Spleen (tissue), 11 donors: ENCODE results near the gene ACSL1. TPM values are rescaled to one million over a fixed set of nuclear protein-coding genes. Genes with fewer than 3 reads are reported as not detected.

ENCODE experiments used
- DNase-seq: peaks from one replicate; pipeline ENCODE4 v3.0.0-alpha.2; 2020
- H3K27ac ChIP-seq, 8 donors: fragments of 200-600 bp; sonication (generic) in 7 of 8; 1 replicate in 4 of 8; 2 replicates in 4 of 8; pipeline versions ENCODE4 v1.5.0 to v1.8.0; 2016 to 2021; ENCODE audit warnings: inconsistent platforms in 4 of 8, mild to moderate bottlenecking in 4 of 8, moderate library complexity in 1 of 8
- H3K27me3 ChIP-seq, 7 donors: fragments of 200-600 bp; sonication (generic) in 6 of 7; replicated peaks in 1 of 7; 1 replicate in 4 of 7; 2 replicates in 3 of 7; pipeline versions ENCODE4 v1.5.0 to v1.8.0; 2016 to 2021; ENCODE audit warnings: inconsistent platforms in 3 of 7, mild to moderate bottlenecking in 1 of 7
- H3K36me3 ChIP-seq, 6 donors: fragments of 200-600 bp; sonication (generic) in 5 of 6; 1 replicate in 4 of 6; 2 replicates in 2 of 6; pipeline versions ENCODE4 v1.5.0 to v1.8.0; 2016 to 2021; ENCODE audit warnings: inconsistent platforms in 2 of 6
- H3K4me1 ChIP-seq, 6 donors: fragments of 200-600 bp; sonication (generic) in 5 of 6; 1 replicate in 3 of 6; 2 replicates in 3 of 6; pipeline versions ENCODE4 v1.5.0 to v1.8.0; 2016 to 2021; ENCODE audit warnings: inconsistent platforms in 3 of 6
- H3K4me3 ChIP-seq, 8 donors: fragments of 200-600 bp; sonication (generic) in 7 of 8; 1 replicate in 4 of 8; 2 replicates in 4 of 8; pipeline versions ENCODE4 v1.5.0 to v1.8.0; 2016 to 2021; ENCODE audit warnings: inconsistent platforms in 4 of 8, mild to moderate bottlenecking in 4 of 8, moderate library complexity in 2 of 8
- H3K9me3 ChIP-seq, 8 donors: fragments of 200-600 bp; sonication (generic) in 7 of 8; 1 replicate in 4 of 8; 2 replicates in 4 of 8; pipeline versions ENCODE4 v1.5.0 to v1.8.0; 2016 to 2021; ENCODE audit warnings: inconsistent platforms in 4 of 8
- POLR2A ChIP-seq, 3 donors: fragments of 450-650 bp; IDR thresholded peaks; one replicate each; pipeline ENCODE4 v1.5.1; 2017; ENCODE audit warnings: antibody characterized with exemption in 3 of 3, mild to moderate bottlenecking in 1 of 3
- POLR2AphosphoS5 ChIP-seq, 3 donors: sonication (generic); formaldehyde crosslinking; IDR thresholded peaks; one replicate each; pipeline ENCODE4 v1.5.1; 2017; ENCODE audit warnings: antibody characterized with exemption in 3 of 3
- WGBS, 5 donors: extraction: QIAGEN DNeasy Blood & Tissue Kit in 3 of 5; methylation state at CpG; one replicate each; pipeline versions ENCODE4 v1.1.5 to v1.1.7; 2013 to 2018; 5-methylcytosine and 5-hydroxymethylcytosine counted together
- intact Hi-C: fragments of 100-400 bp; cut with DNase I; formaldehyde crosslinking; loops from one replicate; pipeline ENCODE4 v1.15.0; 2023; ENCODE audit warnings: low total_unique reads
- polyA plus RNA-seq, 3 donors: library from polyadenylated mRNA; stranded (reverse); fragments of 200-250 nt; gene quantifications; one replicate each; pipeline ENCODE4 v1.2.1, GENCODE V29; 2013
- total RNA-seq, 7 donors: library from RNA; depleted of rRNA in 3 of 7; stranded (reverse); fragments of >200 nt in 3 of 7; fragmentation: NEBNext Ultra II Directional in 4 of 7; extraction: Animal tissue kit (Norgen Biotek cat#: 25700) in 4 of 7; gene quantifications; one replicate each; pipeline versions ENCODE4 v1.1.0 to v1.2.1, GENCODE V29; 2016 to 2021
- TF ChIP-seq, protein P1 (sequence below), 11 experiments: fragments of 200-600 bp in 7 of 11; fragments of 450-650 bp in 4 of 11; sonication (generic) in 4 of 11; IDR thresholded peaks in 8 of 11; conservative IDR thresholded peaks in 3 of 11; 1 replicate in 7 of 11; 2 replicates in 4 of 11; pipeline versions ENCODE4 v1.4.0 to v1.8.0; 2016 to 2021; ENCODE audit warnings: antibody characterized with exemption in 11 of 11, inconsistent platforms in 4 of 11, mild to moderate bottlenecking in 1 of 11
- donor health status: healthy with polysubstance abuse.
- donor health status: DM: no; HTN: no; CAD: no; lungs with moderate emphysema.
- donor health status: DM: no; HTN: no; CAD: no.
- donor health status: Bipolar disorder and iron deficiency.
- donor health status: healthy.
- donor health status: DM: no; HTN: no; CAD: no.
- donor health status: DM: yes; HTN: yes; CAD: no.

Gene ACSL1
- total and polyA plus RNA-seq, 10 donors = 17.6 to 333 (median 118) TPM

DNA sequence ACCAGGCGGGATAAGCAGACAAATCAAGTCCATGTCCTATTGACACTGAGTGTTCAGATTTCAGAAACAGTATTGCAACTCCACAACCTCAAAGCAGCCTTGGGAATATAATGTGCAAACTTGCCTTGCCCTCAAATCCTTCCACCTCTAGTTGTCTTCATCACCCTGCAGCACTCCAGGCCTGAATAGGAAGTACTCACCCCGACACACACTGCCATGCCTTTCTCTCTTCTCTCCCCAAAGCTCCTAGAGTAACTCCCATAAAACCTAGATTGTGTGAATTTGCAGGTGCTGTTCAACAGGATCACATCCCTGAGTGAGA lies 19.6 kb downstream of the ACSL1 start:
- peaks cover 0 to 23% (median 10%) of the 10 kb centered on the region in 6 donors for H3K36me3 ChIP-seq
- no peak overlapping the region for H3K4me3 ChIP-seq
- intact Hi-C loops = no loop called here
- 80 to 96% (median 88%) methylated on average over 2 of the region's 2 CpGs for WGBS, 5 donors
- H3K4me1 ChIP-seq = peaks cover 8 to 71% (median 36%) of the 10 kb centered on the region in 6 donors
- peak overlapping the region in 3 of 8 donors; percentile 29 to 45 (median 41) for H3K27ac ChIP-seq
- TF ChIP-seq, protein P1, sequence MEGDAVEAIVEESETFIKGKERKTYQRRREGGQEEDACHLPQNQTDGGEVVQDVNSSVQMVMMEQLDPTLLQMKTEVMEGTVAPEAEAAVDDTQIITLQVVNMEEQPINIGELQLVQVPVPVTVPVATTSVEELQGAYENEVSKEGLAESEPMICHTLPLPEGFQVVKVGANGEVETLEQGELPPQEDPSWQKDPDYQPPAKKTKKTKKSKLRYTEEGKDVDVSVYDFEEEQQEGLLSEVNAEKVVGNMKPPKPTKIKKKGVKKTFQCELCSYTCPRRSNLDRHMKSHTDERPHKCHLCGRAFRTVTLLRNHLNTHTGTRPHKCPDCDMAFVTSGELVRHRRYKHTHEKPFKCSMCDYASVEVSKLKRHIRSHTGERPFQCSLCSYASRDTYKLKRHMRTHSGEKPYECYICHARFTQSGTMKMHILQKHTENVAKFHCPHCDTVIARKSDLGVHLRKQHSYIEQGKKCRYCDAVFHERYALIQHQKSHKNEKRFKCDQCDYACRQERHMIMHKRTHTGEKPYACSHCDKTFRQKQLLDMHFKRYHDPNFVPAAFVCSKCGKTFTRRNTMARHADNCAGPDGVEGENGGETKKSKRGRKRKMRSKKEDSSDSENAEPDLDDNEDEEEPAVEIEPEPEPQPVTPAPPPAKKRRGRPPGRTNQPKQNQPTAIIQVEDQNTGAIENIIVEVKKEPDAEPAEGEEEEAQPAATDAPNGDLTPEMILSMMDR (IDR thresholded peaks at IDR 0.05 in 8 of 11, conservative IDR thresholded peaks at IDR 0.05 in 3 of 11) = no peak
- TF ChIP-seq POLR2A (IDR thresholded peaks at IDR 0.05) (no peak), POLR2AphosphoS5 (IDR thresholded peaks at IDR 0.05) (no peak)
- no peak for DNase-seq
- no peaks in the 10 kb centered on the region for H3K27me3 ChIP-seq
- H3K9me3 ChIP-seq = no peaks in the 10 kb centered on the region

DNA sequence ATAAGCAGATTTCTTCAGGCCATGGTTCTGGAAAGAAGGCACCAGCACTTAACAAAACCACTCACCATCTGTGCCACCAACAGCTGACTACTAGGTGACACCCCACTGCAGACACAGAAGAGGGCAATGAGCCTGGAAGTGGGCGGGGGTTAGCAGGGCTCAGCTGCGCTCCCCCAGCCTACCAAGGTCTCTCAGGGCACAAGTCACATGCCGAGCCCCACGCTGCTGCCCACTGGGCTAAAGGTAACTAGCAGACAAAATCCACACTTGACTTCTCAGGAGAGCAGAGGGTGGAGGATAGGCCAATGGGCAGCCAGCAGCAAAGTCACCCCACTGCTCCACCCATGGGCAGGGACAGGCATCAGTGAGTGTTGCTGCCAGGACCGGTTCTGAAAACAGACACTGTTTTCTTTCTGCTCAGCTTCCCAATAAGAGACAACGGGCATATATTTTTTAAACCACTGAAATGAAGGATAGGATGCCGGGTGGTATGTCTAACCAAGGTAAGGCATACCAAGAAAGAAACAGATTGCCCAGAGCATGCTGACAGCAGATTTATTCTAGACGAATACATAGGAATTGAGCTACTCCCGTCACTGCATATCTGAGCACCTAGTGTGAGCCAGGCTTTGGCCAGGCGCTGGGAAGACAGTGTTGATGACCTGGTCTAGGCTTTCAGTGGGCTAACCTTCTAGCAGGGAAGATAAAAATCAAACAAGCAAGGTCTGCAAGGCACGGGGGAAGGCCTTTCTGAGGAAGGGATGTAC lies 20.1 kb downstream of the ACSL1 start:
- no peak overlapping the region for H3K4me3 ChIP-seq
- intact Hi-C loops = no loop called here
- no peaks in the 10 kb centered on the region for H3K27me3 ChIP-seq
- H3K4me1 ChIP-seq = peaks cover 8 to 71% (median 35%) of the 10 kb centered on the region in 6 donors
- TF ChIP-seq POLR2AphosphoS5 (IDR thresholded peaks at IDR 0.05) (peak; percentile 56 to 75 (median 65)), POLR2A (IDR thresholded peaks at IDR 0.05) (no peak)
- 69 to 82% (median 74%) methylated on average over 11 of the region's 11 CpGs for WGBS, 5 donors
- peaks cover 0 to 29% (median 10%) of the 10 kb centered on the region in 6 donors for H3K36me3 ChIP-seq
- peak overlapping the region in 3 of 8 donors; percentile 29 to 45 (median 41) for H3K27ac ChIP-seq
- DNase-seq = peak; percentile 86
- no peaks in the 10 kb centered on the region for H3K9me3 ChIP-seq

GRCh38 chr4:184804621-184805020 lies 21.1 kb downstream of the ACSL1 start:
- TF ChIP-seq POLR2A (IDR thresholded peaks at IDR 0.05) = no peak
- TF ChIP-seq, protein P1 (IDR thresholded peaks at IDR 0.05 in 8 of 11, conservative IDR thresholded peaks at IDR 0.05 in 3 of 11) = no peak
- TF ChIP-seq POLR2AphosphoS5 (IDR thresholded peaks at IDR 0.05) = no peak
- DNase-seq = no peak
- intact Hi-C loops = no loop called here
- Histone ChIP-seq H3K27ac (no peak overlapping the region), H3K9me3 (no peaks in the 10 kb centered on the region), H3K36me3 (peaks cover 0 to 39% (median 10%) of the 10 kb centered on the region in 6 donors), H3K4me1 (peaks cover 8 to 69% (median 29%) of the 10 kb centered on the region in 6 donors), H3K4me3 (no peak overlapping the region), H3K27me3 (no peaks in the 10 kb centered on the region)
- WGBS, 5 donors = 84 to 94% (median 90%) methylated on average over 5 of the region's 5 CpGs

DNA sequence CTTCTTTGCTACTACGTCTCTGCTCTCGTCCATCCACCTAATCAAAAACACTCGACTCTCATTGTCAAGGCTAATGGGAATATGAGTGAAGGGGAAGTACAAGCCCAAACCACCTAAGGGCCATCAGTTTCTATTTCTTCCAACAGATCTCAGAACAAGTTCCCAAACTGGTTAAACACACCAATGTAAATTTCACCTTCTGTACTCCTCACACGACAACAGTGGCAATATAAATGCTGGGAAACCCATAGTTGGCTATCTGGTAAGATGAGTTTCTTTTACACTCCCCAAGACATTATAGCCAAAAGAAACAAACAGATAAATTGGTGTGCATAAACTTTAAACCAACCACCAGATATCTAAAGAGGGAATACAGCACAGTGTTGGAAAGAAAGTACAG lies 21.9 kb downstream of the ACSL1 start:
- no peaks in the 10 kb centered on the region for H3K9me3 ChIP-seq
- intact Hi-C loops = no loop called here
- peaks cover 0 to 47% (median 10%) of the 10 kb centered on the region in 6 donors for H3K36me3 ChIP-seq
- TF ChIP-seq, protein P1 (IDR thresholded peaks at IDR 0.05 in 8 of 11, conservative IDR thresholded peaks at IDR 0.05 in 3 of 11) = no peak
- TF ChIP-seq POLR2A (IDR thresholded peaks at IDR 0.05) = no peak
- WGBS, 5 donors = 80 to 87% (median 83%) methylated on average over 4 of the region's 4 CpGs
- peaks cover 8 to 65% (median 29%) of the 10 kb centered on the region in 6 donors for H3K4me1 ChIP-seq
- no peaks in the 10 kb centered on the region for H3K27me3 ChIP-seq
- H3K4me3 ChIP-seq = no peak overlapping the region
- no peak for DNase-seq
- no peak overlapping the region for H3K27ac ChIP-seq
